Esophagus squamous epithelium (tissue), 5 donors: ENCODE measurements around the gene PAIP2. TPM values are rescaled to one million over a fixed set of nuclear protein-coding genes. Genes with fewer than 3 reads are reported as not detected.
A peak's percentile ranks its signal among the peaks of the same experiment; 100 is the strongest.

ENCODE experiments used
- DNase-seq: peaks from one replicate; lab custom pipeline; 2025; lab: John Stamatoyannopoulos, UW
- H3K27ac ChIP-seq, 4 donors: fragments of 200-600 bp; sonication (generic); one replicate each; pipeline ENCODE4 v1.5.1; 2016 to 2019; ENCODE audit warnings: mild to moderate bottlenecking in 1 of 4
- H3K27me3 ChIP-seq, 4 donors: fragments of 200-600 bp; sonication (generic); 1 replicate in 3 of 4; 2 replicates in 1 of 4; pipeline versions ENCODE4 v1.5.1 to v1.6.0; 2017 to 2021; ENCODE audit warnings: antibody characterized with exemption in 1 of 4
- H3K36me3 ChIP-seq, 3 donors: fragments of 200-600 bp; sonication (generic); one replicate each; pipeline ENCODE4 v1.5.1; 2016 to 2019
- H3K4me1 ChIP-seq, 3 donors: fragments of 200-600 bp; sonication (generic); one replicate each; pipeline ENCODE4 v1.5.1; 2017 to 2019
- H3K4me3 ChIP-seq, 4 donors: fragments of 200-600 bp; sonication (generic); 1 replicate in 3 of 4; 2 replicates in 1 of 4; pipeline ENCODE4 v1.5.1; 2016 to 2019; ENCODE audit warnings: mild to moderate bottlenecking in 2 of 4, moderate library complexity in 1 of 4
- H3K9me3 ChIP-seq, 3 donors: fragments of 200-600 bp; sonication (generic); one replicate each; pipeline ENCODE4 v1.5.1; 2016 to 2019
- CTCF ChIP-seq, 6 experiments: fragments of 450-650 bp in 4 of 6; fragments of 200-600 bp in 2 of 6; sonication (generic) in 2 of 6; IDR thresholded peaks; one replicate each; pipeline ENCODE4 v1.5.1; 2016 to 2019; ENCODE audit warnings: antibody characterized with exemption in 6 of 6, mild to moderate bottlenecking in 4 of 6, moderate library complexity in 4 of 6
- POLR2A ChIP-seq, 4 donors: fragments of 450-650 bp; IDR thresholded peaks; one replicate each; pipeline ENCODE4 v1.6.1; 2017; ENCODE audit warnings: antibody characterized with exemption in 4 of 4, mild to moderate bottlenecking in 4 of 4, moderate library complexity in 3 of 4
- WGBS, 2 donors: methylation state at CpG; one replicate each; pipeline ENCODE4 v1.1.5; 2018; 5-methylcytosine and 5-hydroxymethylcytosine counted together
- intact Hi-C: fragments of 100-400 bp; cut with DNase I; formaldehyde crosslinking; loops from one replicate; pipeline ENCODE4 v1.15.0; 2022
- total RNA-seq, 4 donors: library from RNA; depleted of rRNA; stranded (reverse); fragments of >200 nt; gene quantifications; one replicate each; pipeline ENCODE4 v1.1.0, GENCODE V29; 2016
- donor health status: DM: yes; HTN: yes; CAD: no.

The PAIP2 gene
- total RNA-seq, 4 donors from 2014 or later = 33.7 to 69.0 (median 57.6) TPM

- TF ChIP-seq CTCF (IDR thresholded peaks at IDR 0.05) (no peak), POLR2A (IDR thresholded peaks at IDR 0.05) (no peak)
- H3K27ac ChIP-seq = no peak overlapping the region
- H3K36me3 ChIP-seq = peaks cover 12 to 66% (median 36%) of the 10 kb centered on the region in 3 donors
- peaks cover 0 to 63% (median 25%) of the 10 kb centered on the region in 3 donors for H3K4me1 ChIP-seq
- intact Hi-C loops = no loop called here
- DNase-seq = no peak
- no peak overlapping the region for H3K4me3 ChIP-seq
- H3K27me3 ChIP-seq = no peaks in the 10 kb centered on the region
- 80% methylated on average over 3 of the region's 3 CpGs for WGBS, 2 donors
- H3K9me3 ChIP-seq = no peaks in the 10 kb centered on the region
Measured at GRCh38 chr5:139315056-139315615, 26.5 kb upstream of the PAIP2 start.

GRCh38 chr5:139335811-139336210 lies 5.8 kb upstream of the PAIP2 start:
- Histone ChIP-seq H3K9me3 (no peaks in the 10 kb centered on the region), H3K4me1 (peaks cover 0 to 3% (median under 1%) of the 10 kb centered on the region in 3 donors), H3K4me3 (no peak overlapping the region), H3K27ac (no peak overlapping the region), H3K27me3 (no peaks in the 10 kb centered on the region), H3K36me3 (peaks cover 4 to 36% (median 8%) of the 10 kb centered on the region in 3 donors)
- intact Hi-C loops = no loop called here
- no peak for DNase-seq
- TF ChIP-seq CTCF (IDR thresholded peaks at IDR 0.05) = no peak
- no peak for TF ChIP-seq POLR2A (IDR thresholded peaks at IDR 0.05)
- WGBS, 2 donors = 60 to 74% methylated on average over 6 of the region's 6 CpGs

GRCh38 chr5:139340051-139340450 lies 1.6 kb upstream of the PAIP2 start:
- Histone ChIP-seq H3K27ac (no peak overlapping the region), H3K4me1 (peaks cover 14 to 37% (median 23%) of the 10 kb centered on the region in 3 donors), H3K27me3 (no peaks in the 10 kb centered on the region), H3K36me3 (peaks cover 0 to 5% (median 0%) of the 10 kb centered on the region in 3 donors), H3K9me3 (no peaks in the 10 kb centered on the region), H3K4me3 (no peak overlapping the region)
- 69 to 79% methylated on average over 2 of the region's 2 CpGs for WGBS, 2 donors
- TF ChIP-seq CTCF (IDR thresholded peaks at IDR 0.05) (no peak), POLR2A (IDR thresholded peaks at IDR 0.05) (no peak)
- intact Hi-C loops = loop anchor here (5.0 kb wide), 1 partner anchor 52 kb away; no protein-coding TSS in a partner anchor
- DNase-seq = no peak

GRCh38 chr5:139341187-139341688 lies 416 bp upstream of the PAIP2 start:
- peaks cover 0 to 16% (median 0%) of the 10 kb centered on the region in 3 donors for H3K36me3 ChIP-seq
- 2% methylated on average over 7 to 8 of the region's 17 CpGs for WGBS, 2 donors
- peak overlapping the region; percentile 87 to 89 (median 88) for H3K4me3 ChIP-seq
- intact Hi-C loops = loop anchor here (5.0 kb wide), 1 partner anchor 51 kb away; no protein-coding TSS in a partner anchor
- no peak for DNase-seq
- peak overlapping the region in 3 of 4 donors; percentile 99 for H3K27ac ChIP-seq
- TF ChIP-seq POLR2A (IDR thresholded peaks at IDR 0.05) (no peak), CTCF (IDR thresholded peaks at IDR 0.05) (no peak)
- H3K9me3 ChIP-seq = no peaks in the 10 kb centered on the region
- peaks cover 14 to 46% (median 23%) of the 10 kb centered on the region in 3 donors for H3K4me1 ChIP-seq
- no peaks in the 10 kb centered on the region for H3K27me3 ChIP-seq

GRCh38 chr5:139342423-139342723 lies 719 bp downstream of the PAIP2 start:
- TF ChIP-seq POLR2A (IDR thresholded peaks at IDR 0.05) (no peak), CTCF (IDR thresholded peaks at IDR 0.05) (peak in 1 of 6 experiments; percentile 22)
- H3K27ac ChIP-seq = peak overlapping the region; percentile 99
- no peaks in the 10 kb centered on the region for H3K27me3 ChIP-seq
- peaks cover 14 to 56% (median 23%) of the 10 kb centered on the region in 3 donors for H3K4me1 ChIP-seq
- no peak for DNase-seq
- no peaks in the 10 kb centered on the region for H3K9me3 ChIP-seq
- intact Hi-C loops = loop anchor here (5.0 kb wide), 1 partner anchor 50 kb away; no protein-coding TSS in a partner anchor
- peaks cover 0 to 24% (median 0%) of the 10 kb centered on the region in 3 donors for H3K36me3 ChIP-seq
- H3K4me3 ChIP-seq = peak overlapping the region; percentile 87 to 89 (median 88)
- 0% methylated on average over 5 to 15 of the region's 16 CpGs for WGBS, 2 donors
